Fibroblast of lung (primary cell): ENCODE measurements around the gene UCN3. TPM values are rescaled to one million over a fixed set of nuclear protein-coding genes. Genes with fewer than 3 reads are reported as not detected.
A peak's percentile ranks its signal among the peaks of the same experiment; 100 is the strongest.

Experiments used
- DNase-seq, 2 donors: peaks; one replicate each; pipeline versions ENCODE4 v3.0.0 to v3.0.0-alpha.2; 2010; ENCODE audit warnings: low read depth in 2 of 2
- H2AFZ ChIP-seq: 2 replicates; pipeline ENCODE4 v1.5.1; 2012; ENCODE audit warnings: low read length, control low read depth, inconsistent platforms
- H3K27ac ChIP-seq: 2 replicates; pipeline ENCODE4 v1.5.1; 2011; ENCODE audit warnings: low read length, control low read depth; ENCODE audit not compliant: insufficient read depth
- H3K27me3 ChIP-seq: 2 replicates; pipeline ENCODE4 v1.5.1; 2011; ENCODE audit warnings: mild to moderate bottlenecking, low read length; ENCODE audit not compliant: control insufficient read depth, insufficient read depth
- H3K36me3 ChIP-seq: 2 replicates; pipeline ENCODE4 v1.5.1; 2011; ENCODE audit warnings: low read length; ENCODE audit not compliant: control insufficient read depth, insufficient read depth
- H3K4me1 ChIP-seq: 2 replicates; pipeline ENCODE4 v1.5.1; 2011; ENCODE audit warnings: low read length; ENCODE audit not compliant: control insufficient read depth, insufficient read depth; ENCODE audit errors: extremely low read depth
- H3K4me2 ChIP-seq: 2 replicates; pipeline ENCODE4 v1.5.1; 2011; ENCODE audit warnings: low read length, control low read depth; ENCODE audit not compliant: insufficient read depth; ENCODE audit errors: extremely low read depth
- H3K4me3 ChIP-seq, 4 experiments: fragments of 200-600 bp in 1 of 4; sonication (generic) in 1 of 4; replicated peaks in 1 of 4; 2 replicates each; pipeline ENCODE4 v1.5.1; 2011 to 2016; ENCODE audit warnings: low read length in 4 of 4, low read depth in 3 of 4, mild to moderate bottlenecking in 3 of 4, control low read depth in 2 of 4, inconsistent platforms in 1 of 4, mixed read lengths in 1 of 4; ENCODE audit not compliant: insufficient read depth in 1 of 4; ENCODE audit errors: control extremely low read depth in 1 of 4
- H3K79me2 ChIP-seq: 2 replicates; pipeline ENCODE4 v1.5.1; 2012; ENCODE audit warnings: mild to moderate bottlenecking, low read length, inconsistent platforms; ENCODE audit not compliant: control insufficient read depth, insufficient read depth
- H3K9ac ChIP-seq: 2 replicates; pipeline ENCODE4 v1.5.1; 2011; ENCODE audit warnings: mild to moderate bottlenecking, low read length, control low read depth; ENCODE audit not compliant: insufficient read depth
- H3K9me3 ChIP-seq: 2 replicates; pipeline ENCODE4 v1.5.1; 2012; ENCODE audit warnings: low read depth, low read length; ENCODE audit not compliant: control insufficient read depth, insufficient read depth
- H4K20me1 ChIP-seq: 2 replicates; pipeline ENCODE4 v1.5.1; 2011; ENCODE audit warnings: low read length; ENCODE audit not compliant: control insufficient read depth, insufficient read depth; ENCODE audit errors: extremely low read depth
- EZH2 ChIP-seq: IDR thresholded peaks from 2 replicates; pipeline ENCODE4 v1.5.1; 2012; ENCODE audit warnings: low read length, control low read depth, mild to moderate bottlenecking; ENCODE audit errors: missing control alignments
- polyA minus RNA-seq: library from RNA; depleted of rRNA, polyadenylated mRNA; stranded (reverse); fragments of >200 nt; gene quantifications from 2 replicates; pipeline ENCODE4 v1.2.3, GENCODE V29; 2011; ENCODE audit warnings: low replicate concordance
- polyA plus RNA-seq, 2 donors: library from polyadenylated mRNA; depleted of rRNA in 1 of 2; stranded (reverse) in 1 of 2; unstranded in 1 of 2; fragments of >200 nt; gene quantifications; 2 replicates each; pipeline ENCODE4 v1.2.1, GENCODE V29; 2011 to 2012; ENCODE audit warnings: missing spikeins in 1 of 2
- total RNA-seq: library from RNA; depleted of rRNA; stranded (reverse); fragments of >200 nt; gene quantifications from 2 replicates; pipeline ENCODE4 v1.2.1, GENCODE V29; 2014
- TF ChIP-seq, protein P1 (sequence below), 2 donors: IDR thresholded peaks in 1 of 2; conservative IDR thresholded peaks in 1 of 2; 1 replicate in 1 of 2; 2 replicates in 1 of 2; pipeline ENCODE4 v1.5.1; 2011 to 2012; ENCODE audit warnings: low read length in 2 of 2, control low read depth in 1 of 2, inconsistent platforms in 1 of 2, low read depth in 1 of 2, mild to moderate bottlenecking in 1 of 2

The UCN3 gene, protein sequence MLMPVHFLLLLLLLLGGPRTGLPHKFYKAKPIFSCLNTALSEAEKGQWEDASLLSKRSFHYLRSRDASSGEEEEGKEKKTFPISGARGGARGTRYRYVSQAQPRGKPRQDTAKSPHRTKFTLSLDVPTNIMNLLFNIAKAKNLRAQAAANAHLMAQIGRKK
- total RNA-seq (not detected in 2 replicates), polyA plus RNA-seq (not detected in 2 replicates), polyA minus RNA-seq (not detected in 2 replicates)
- not detected in 2 replicates for polyA plus RNA-seq (2012)

GRCh38 chr10:5364890-5365338 is at the start of gene UCN3:
Gene UCN3 (plus strand): TSS chr10:5364966. CDS start chr10:5373721, 8,755 bp downstream.
- Histone ChIP-seq H3K27me3 (no peaks in the 10 kb centered on the region), H2AFZ (no peak within 1 kb of the TSS), H3K4me1 (no peaks in the 10 kb centered on the region), H3K36me3 (no peaks in the 10 kb centered on the region), H3K9ac (no peak within 1 kb of the TSS), H3K9me3 (no peaks in the 10 kb centered on the region), H3K27ac (no peak within 1 kb of the TSS), H3K4me3 (no peak within 1 kb of the TSS), H3K4me2 (no peak within 1 kb of the TSS), H4K20me1 (no peaks in the 10 kb centered on the region), H3K79me2 (no peaks in the 10 kb centered on the region)
- TF ChIP-seq, protein P1, sequence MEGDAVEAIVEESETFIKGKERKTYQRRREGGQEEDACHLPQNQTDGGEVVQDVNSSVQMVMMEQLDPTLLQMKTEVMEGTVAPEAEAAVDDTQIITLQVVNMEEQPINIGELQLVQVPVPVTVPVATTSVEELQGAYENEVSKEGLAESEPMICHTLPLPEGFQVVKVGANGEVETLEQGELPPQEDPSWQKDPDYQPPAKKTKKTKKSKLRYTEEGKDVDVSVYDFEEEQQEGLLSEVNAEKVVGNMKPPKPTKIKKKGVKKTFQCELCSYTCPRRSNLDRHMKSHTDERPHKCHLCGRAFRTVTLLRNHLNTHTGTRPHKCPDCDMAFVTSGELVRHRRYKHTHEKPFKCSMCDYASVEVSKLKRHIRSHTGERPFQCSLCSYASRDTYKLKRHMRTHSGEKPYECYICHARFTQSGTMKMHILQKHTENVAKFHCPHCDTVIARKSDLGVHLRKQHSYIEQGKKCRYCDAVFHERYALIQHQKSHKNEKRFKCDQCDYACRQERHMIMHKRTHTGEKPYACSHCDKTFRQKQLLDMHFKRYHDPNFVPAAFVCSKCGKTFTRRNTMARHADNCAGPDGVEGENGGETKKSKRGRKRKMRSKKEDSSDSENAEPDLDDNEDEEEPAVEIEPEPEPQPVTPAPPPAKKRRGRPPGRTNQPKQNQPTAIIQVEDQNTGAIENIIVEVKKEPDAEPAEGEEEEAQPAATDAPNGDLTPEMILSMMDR (conservative IDR thresholded peaks at IDR 0.05 in 1 of 2, IDR thresholded peaks at IDR 0.05 in 1 of 2; ENCODE audit: low read depth in 1 of 2, low read length in 2 of 2): no peak
- no peak for TF ChIP-seq EZH2
- DNase-seq: no peak

GRCh38 chr10:5317547-5318107 is 47.1 kb upstream of the UCN3 start:
- Histone ChIP-seq H3K36me3 (no peaks in the 10 kb centered on the region), H3K79me2 (no peaks in the 10 kb centered on the region), H3K4me1 (peaks cover 3% of the 10 kb centered on the region), H3K9ac (no peak overlapping the region), H2AFZ (no peak overlapping the region), H3K27ac (no peak overlapping the region), H4K20me1 (no peaks in the 10 kb centered on the region), H3K9me3 (no peaks in the 10 kb centered on the region), H3K4me3 (no peak overlapping the region), H3K27me3 (no peaks in the 10 kb centered on the region), H3K4me2 (no peak overlapping the region)
- TF ChIP-seq, protein P1 (conservative IDR thresholded peaks at IDR 0.05 in 1 of 2, IDR thresholded peaks at IDR 0.05 in 1 of 2; ENCODE audit: low read depth in 1 of 2, low read length in 2 of 2): no peak
- no peak for TF ChIP-seq EZH2
- DNase-seq: peak; percentile 20 to 74

DNA sequence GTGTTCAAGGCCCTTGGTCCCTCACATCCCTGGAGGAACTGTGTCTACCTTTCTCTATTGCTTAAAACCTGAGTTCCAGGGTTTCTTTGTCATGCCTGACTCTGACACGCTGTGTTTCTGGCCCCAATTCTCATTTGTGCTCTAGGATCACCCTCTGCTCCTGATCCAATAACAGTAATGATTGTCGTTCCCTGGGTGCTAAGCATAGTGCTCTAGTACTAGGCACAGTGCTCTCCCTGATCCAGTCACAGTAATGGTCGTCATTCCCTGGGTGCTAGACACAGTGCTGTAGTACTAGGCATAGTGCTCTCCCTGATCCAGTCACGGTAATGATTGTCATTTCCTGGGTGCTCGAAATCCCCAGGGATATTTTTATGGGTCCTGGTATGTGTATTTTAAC is 46.6 kb upstream of the UCN3 start:
- H2AFZ ChIP-seq: no peak overlapping the region
- H3K9me3 ChIP-seq: no peaks in the 10 kb centered on the region
- no peak for DNase-seq
- no peak overlapping the region for H3K27ac ChIP-seq
- no peaks in the 10 kb centered on the region for H4K20me1 ChIP-seq
- H3K79me2 ChIP-seq: no peaks in the 10 kb centered on the region
- H3K9ac ChIP-seq: no peak overlapping the region
- H3K27me3 ChIP-seq: no peaks in the 10 kb centered on the region
- no peak overlapping the region for H3K4me3 ChIP-seq
- H3K36me3 ChIP-seq: no peaks in the 10 kb centered on the region
- peaks cover 3% of the 10 kb centered on the region for H3K4me1 ChIP-seq
- TF ChIP-seq EZH2: no peak
- H3K4me2 ChIP-seq: no peak overlapping the region
